Mucosa of gallbladder (tissue), 1 donor: Measurements from ENCODE around the gene TMPRSS13. TPM values are rescaled to one million over a fixed set of nuclear protein-coding genes. Genes with fewer than 3 reads are reported as not detected.
"Not testable (repeated sequence)": the region's sequence is repeated elsewhere in the genome, so short reads cannot be mapped to it uniquely, and the experiment has no call there.

Source experiments
- DNase-seq: peaks from one replicate; pipeline ENCODE4 v3.0.0-alpha.2; 2020; ENCODE audit warnings: low spot score
- total RNA-seq: library from RNA; stranded (reverse); gene quantifications from one replicate; pipeline ENCODE4 v1.2.1, GENCODE V29; 2021
- donor health status: DM: no; HTN: no; CAD: no.

TMPRSS13 gene
- total RNA-seq, 1 donor from 2014 or later: 0.63 TPM

DNA sequence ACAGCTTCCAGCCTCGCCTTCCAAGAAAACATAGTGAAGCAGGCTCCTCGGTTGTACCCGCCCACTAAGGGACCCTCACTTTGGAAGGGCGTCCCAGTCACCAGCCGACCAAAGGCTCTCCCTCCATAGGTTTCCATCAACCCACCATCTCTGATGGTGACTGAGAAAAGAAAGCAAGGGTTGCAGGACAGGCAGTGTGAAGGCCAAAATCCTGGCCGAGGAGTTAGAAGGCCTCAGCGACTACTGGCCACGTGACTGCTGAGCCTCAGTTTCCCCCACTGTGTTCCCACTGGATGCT, 55.4 kb downstream of the TMPRSS13 start:
- DNase-seq: no peak

GRCh38 chr11:117872975-117873827, 56.0 kb downstream of the TMPRSS13 start:
- DNase-seq: no peak

DNA sequence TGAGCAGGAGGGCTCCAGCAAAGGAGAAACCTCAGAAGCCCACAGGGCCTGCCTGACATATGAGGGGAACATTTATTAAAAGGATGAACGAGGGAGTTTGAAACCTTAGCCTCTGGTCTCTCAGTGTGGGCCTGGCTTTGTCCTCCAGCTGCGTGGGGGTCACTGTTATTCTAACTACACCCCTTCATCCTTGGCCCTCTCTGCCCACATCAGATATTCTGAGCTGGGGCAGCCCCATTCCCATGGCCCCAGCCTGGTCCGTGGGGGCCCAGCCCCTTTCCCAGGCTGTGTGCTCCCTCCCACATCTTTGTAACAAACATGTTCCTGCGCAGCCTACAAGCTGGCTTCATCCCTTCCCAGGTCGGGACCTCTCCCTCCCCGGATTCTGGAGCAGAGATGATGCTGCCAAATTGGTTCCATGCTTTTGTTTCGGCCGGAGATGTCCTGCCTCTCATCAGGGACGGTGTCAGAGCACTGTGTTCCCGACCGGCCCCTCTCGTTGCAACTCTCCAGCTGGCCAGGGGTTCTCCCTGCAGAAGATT, 56.7 kb downstream of the TMPRSS13 start:
- peak; percentile 55 for DNase-seq

DNA sequence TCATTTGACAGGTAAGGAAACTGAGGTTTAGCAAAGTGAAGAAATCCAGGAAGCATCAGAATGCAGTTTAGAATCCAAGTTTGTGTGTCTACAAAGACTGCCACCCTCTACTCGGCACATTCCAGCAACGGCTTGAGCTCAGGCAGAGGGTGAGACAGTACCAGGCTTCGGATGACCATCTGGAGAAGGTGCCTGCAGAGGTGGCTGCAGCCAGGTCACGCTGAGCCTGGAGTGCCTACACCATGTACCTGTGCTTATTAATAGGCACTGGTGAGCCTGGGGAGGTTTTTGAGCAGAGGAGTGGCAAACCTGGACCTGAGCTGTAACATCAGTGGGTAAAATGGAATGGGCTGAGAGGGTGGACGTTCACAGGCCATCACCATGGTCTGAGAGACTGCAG, 57.4 kb downstream of the TMPRSS13 start:
- no peak for DNase-seq

DNA sequence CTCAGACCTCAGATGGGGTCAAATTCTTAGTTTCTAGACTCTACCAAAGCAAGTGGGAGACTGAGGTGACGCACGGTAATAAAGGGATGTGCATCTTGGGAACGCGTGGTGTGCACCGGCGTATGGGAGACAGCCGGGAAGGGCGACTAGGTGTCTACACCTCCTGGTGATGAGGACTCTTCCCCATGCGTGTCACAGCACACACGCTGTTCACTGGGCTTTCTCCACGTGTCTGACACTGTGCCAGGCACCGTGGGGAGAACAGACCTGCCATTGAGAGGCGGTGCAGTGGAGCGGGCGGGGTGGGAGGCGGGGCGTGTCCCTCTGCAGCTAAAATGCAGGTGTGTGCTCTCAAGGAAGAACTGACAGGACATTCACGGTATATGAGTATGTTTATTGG, 58.0 kb downstream of the TMPRSS13 start:
- DNase-seq: no peak

DNA sequence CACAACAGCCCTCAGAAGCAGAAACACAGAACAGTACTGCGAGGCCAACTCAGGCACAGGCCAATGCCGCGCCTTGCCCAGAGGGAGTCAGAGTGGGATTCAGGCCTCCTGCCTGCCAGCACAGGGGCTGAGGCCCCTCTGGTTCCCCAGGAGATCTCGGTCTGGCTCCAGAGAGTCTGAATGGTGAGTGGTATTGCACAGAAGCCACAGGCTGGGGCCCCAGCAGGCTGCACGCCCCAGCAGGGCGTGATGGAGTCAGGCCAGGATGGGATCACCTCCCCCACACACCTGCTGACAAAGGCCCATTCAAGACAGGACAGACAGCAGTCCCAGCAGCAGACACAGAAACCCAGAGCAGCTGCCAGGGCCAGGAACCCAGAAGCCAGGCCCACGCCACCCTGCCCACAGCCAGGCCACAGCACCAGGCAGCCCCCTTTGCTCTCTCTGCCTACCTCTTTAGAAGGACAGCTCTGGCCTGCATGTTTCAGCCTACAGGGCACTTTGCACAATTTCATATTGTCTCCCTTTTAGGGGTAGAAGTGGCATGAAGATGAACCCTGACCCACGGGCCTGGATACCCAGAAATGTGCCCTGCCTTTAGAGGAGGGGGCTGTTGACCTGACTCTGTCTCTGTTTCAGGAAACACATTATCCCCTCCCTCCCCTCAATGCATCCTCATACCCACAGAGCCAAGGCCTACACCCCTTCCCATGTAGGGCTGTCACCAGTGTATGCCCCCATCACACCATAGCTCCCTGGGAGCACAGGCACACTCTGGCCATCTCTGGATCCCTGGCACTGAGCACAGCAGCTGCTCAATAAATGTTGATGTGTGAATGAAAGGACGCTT, 58.9 kb downstream of the TMPRSS13 start:
- DNase-seq: no peak

DNA sequence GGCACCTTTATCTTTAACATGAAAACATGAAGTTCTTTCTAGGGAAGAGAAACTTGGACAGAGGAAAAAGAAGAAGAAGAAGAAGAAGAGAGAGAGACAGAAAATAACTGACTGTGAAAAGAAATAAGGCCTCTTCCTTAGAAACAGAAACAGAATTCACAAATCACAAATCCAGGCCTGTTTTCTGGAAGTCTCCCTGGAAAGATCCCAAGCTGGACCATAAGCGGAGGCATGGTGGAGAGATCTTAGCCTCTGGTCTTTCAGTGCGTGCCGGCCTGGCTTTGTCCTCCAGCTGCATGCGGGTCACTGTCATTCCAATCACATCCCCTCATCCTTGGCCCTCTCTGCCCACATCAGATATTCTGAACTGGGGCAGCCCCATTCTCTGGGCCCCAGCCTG, 59.6 kb downstream of the TMPRSS13 start:
- DNase-seq: no peak

- DNase-seq: no peak
Observed at GRCh38 chr11:117868815-117869561, 60.2 kb downstream of the TMPRSS13 start.

- DNase-seq: no peak
Observed at GRCh38 chr11:117868088-117868487, 61.1 kb downstream of the TMPRSS13 start.

- DNase-seq: no peak
Observed at GRCh38 chr11:117866526-117866925, 62.7 kb downstream of the TMPRSS13 start.

DNA sequence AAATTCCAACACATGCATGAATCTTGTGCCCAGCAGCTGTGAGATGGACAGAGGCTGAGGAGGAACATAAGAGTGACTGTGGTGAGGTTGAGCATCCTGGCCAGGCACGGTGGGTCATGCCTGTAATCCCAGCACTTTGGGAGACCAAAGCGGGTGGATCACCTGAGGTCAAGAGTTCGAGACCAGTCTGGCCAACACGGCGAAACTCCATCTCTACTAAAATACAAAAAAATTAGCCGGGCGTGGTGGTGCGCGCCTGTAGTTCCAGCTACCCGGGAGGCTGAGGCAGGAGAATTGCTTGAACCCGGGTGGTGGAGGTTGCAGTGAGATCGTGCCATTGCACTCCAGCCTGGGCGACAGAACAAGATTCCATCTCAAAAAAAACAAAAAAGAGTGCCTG, 63.7 kb downstream of the TMPRSS13 start:
- not testable (repeated sequence) for DNase-seq

- no peak for DNase-seq
Observed at GRCh38 chr11:117863383-117863782, 65.8 kb downstream of the TMPRSS13 start.

GRCh38 chr11:117862753-117863152, 66.4 kb downstream of the TMPRSS13 start:
- DNase-seq: no peak

GRCh38 chr11:117862019-117862725, 67.0 kb downstream of the TMPRSS13 start:
- no peak for DNase-seq

DNA sequence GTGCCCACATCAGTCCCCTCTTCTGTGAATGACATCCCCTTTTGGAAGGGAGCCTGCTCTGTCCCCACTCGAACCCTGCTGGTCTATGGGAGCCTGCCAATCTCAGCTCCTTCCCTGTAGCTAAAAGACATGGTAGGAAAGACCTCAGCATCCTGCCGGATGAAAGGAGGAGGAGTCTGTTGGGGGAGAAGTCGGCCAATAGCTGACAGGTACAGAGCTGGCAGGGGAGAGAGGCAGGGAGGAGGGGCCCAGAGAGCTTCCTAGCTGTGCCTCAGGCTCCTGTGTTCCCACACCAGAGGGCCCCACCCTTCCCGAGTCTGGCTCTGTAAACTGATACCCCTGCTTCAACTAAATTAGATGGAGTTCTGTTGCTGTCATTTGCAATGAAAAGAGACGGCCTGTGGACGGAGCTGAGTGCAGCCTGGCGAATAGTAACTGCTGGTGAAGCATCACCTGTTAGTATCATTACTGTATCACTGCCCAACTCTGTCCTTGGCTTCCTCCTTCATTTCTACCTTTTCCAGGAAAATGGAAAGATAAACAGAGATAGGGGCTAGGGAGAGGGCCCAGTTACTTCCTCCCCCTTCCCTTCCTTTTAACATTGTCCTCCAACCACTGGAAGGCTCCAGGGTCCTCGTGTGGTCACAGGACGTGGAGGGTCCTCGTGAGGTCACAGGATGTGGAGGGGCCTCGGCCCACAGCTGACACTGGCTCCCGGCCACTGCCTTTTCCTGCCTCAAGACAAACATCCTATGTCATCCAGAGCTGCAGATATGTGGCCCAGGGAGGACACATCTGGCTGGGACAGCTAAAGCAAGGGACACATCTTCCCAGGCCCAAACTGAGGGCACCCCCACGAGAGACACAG, 67.8 kb downstream of the TMPRSS13 start:
- DNase-seq: no peak

DNA sequence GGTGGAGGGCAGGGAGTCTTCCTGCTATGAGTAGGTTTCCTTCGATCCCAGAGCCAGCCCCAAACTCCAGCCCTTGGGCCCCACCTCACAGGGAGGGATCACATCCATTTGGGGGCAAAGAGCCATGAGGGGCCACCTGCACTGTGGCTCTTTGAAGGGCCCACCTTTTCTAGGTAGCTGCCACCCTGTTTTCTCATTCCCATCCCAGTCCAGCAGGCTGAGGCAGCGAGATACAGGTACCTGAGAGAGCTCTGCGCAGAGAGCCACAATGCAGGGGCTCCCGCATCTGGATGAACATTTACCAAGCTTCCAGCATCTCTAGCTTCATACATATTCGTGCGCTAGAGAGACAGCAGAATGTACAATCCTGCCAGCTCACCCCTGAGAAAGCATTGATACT, 69.1 kb downstream of the TMPRSS13 start:
- no peak for DNase-seq

DNA sequence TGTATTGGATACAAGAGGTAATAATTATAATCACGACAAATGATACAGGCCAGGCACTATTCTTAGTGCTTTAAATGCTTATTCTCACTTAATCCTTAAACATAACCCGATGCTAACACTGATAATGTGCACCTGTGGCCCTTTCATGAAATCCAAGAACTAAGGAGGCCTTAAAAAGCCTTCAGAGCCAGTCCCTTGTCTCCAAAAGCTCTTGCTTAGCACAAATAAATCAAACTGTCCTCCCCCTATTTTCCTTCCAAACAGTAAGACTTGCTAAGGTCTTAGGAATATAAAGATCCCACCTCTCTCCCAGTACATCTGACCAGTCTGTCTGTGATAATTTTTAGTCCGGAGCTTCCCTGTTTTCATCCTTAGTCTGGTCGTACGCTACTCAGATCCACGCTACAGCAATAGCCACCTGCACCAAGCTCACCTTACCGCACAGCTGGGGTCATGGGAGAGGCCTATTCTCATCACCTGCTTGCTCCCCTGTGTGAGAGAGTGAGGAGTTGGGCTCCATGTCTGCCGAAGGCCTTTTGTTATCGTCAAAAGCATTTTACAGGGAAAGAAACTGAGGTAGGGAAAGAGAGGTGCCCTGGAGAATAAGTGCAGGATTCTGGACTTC, 69.6 kb downstream of the TMPRSS13 start:
- DNase-seq: no peak

DNA sequence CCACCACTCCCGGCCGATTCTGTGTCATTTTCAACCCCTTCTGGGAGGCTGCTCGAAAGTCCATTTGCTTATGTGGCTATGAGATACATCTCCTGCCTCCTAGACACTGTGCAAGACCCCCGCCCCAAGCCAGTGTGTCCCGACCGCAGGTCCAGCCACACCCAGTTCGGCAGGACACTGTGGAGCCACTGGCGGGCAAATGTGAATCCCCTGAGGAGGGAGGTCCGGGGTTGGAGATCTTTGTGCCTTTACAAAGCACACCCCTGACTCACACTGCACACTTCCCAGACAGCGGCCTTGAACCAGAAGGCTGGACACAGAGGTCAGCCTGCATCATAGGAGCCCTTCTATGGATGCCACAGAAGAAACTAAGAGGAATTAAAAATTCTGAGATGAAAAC, 70.1 kb downstream of the TMPRSS13 start:
- DNase-seq: no peak

GRCh38 chr11:117857734-117858414, 71.3 kb downstream of the TMPRSS13 start:
- DNase-seq: no peak
